Fibroblast of gingiva (primary cell): ENCODE data around the gene RABEP2.
"Not testable (repeated sequence)": the region's sequence is repeated elsewhere in the genome, so short reads cannot be mapped to it uniquely, and the experiment has no call there.

Source experiments
- DNase-seq: peaks from one replicate; pipeline ENCODE4 v3.0.0-alpha.2; 2011; ENCODE audit warnings: low read depth

RABEP2 gene

GRCh38 chr16:28879261-28879840 is 45.7 kb downstream of the RABEP2 start:
- DNase-seq, result no peak

- no peak for DNase-seq
These were observed 46.7 kb downstream of the RABEP2 start, which contains the start of gene ATP2A1 for GRCh38 chr16:28878083-28878926. Gene ATP2A1 (plus strand): TSS chr16:28878488. CDS start chr16:28878672, 184 bp downstream.

- DNase-seq, result no peak
These were observed 47.4 kb downstream of the RABEP2 start for GRCh38 chr16:28877655-28878000.

GRCh38 chr16:28876973-28877654 is 47.9 kb downstream of the RABEP2 start:
- no peak for DNase-seq

GRCh38 chr16:28876019-28876659 is 48.9 kb downstream of the RABEP2 start:
- DNase-seq, result no peak

- DNase-seq, result no peak
These were observed 49.7 kb downstream of the RABEP2 start for GRCh38 chr16:28875134-28876018.

- DNase-seq, result no peak
These were observed 50.6 kb downstream of the RABEP2 start for GRCh38 chr16:28874406-28874805.

- no peak for DNase-seq
These were observed 51.4 kb downstream of the RABEP2 start for GRCh38 chr16:28873543-28874201.

GRCh38 chr16:28872952-28873351 is 52.1 kb downstream of the RABEP2 start:
- DNase-seq, result no peak

- no peak for DNase-seq
These were observed 55.8 kb downstream of the RABEP2 start for GRCh38 chr16:28869201-28869600.

GRCh38 chr16:28867646-28868045 is 57.4 kb downstream of the RABEP2 start:
- not testable (repeated sequence) for DNase-seq

GRCh38 chr16:28867241-28867640 is 57.8 kb downstream of the RABEP2 start:
- no peak for DNase-seq

- DNase-seq, result no peak
These were observed 58.6 kb downstream of the RABEP2 start for GRCh38 chr16:28866454-28866804.

- no peak for DNase-seq
These were observed 59.1 kb downstream of the RABEP2 start for GRCh38 chr16:28865722-28866453.

GRCh38 chr16:28865001-28865688 is 59.9 kb downstream of the RABEP2 start:
- no peak for DNase-seq

GRCh38 chr16:28863929-28864793 is 60.9 kb downstream of the RABEP2 start:
- DNase-seq, result peak; percentile 27

- DNase-seq, result no peak
These were observed 65.7 kb downstream of the RABEP2 start for GRCh38 chr16:28859326-28859725.

GRCh38 chr16:28858421-28858820 is 66.6 kb downstream of the RABEP2 start:
- DNase-seq, result no peak
